Activated naive CD8-positive, alpha-beta T cell treated with anti-CD3 and anti-CD28 coated beads for 36 hours (primary cell): Measurements from ENCODE around the gene KRTAP5-5. TPM values are rescaled to one million over a fixed set of nuclear protein-coding genes. Genes with fewer than 3 reads are reported as not detected.
"Not testable (repeated sequence)": the region's sequence is repeated elsewhere in the genome, so short reads cannot be mapped to it uniquely, and the experiment has no call there.

ENCODE experiments used
- DNase-seq: peaks from one replicate; pipeline ENCODE4 v3.0.0; 2021
- H3K27ac Mint-ChIP-seq: one replicate; pipeline ENCODE4 v1.8.0; 2022; ENCODE audit warnings: mild to moderate bottlenecking, moderate library complexity, mixed read lengths
- H3K27me3 Mint-ChIP-seq: one replicate; pipeline ENCODE4 v1.8.0; 2022; ENCODE audit warnings: mild to moderate bottlenecking, mixed read lengths
- H3K36me3 Mint-ChIP-seq: one replicate; pipeline ENCODE4 v1.8.0; 2021; ENCODE audit warnings: mild to moderate bottlenecking, mixed read lengths
- H3K4me1 Mint-ChIP-seq: one replicate; pipeline ENCODE4 v1.8.0; 2021; ENCODE audit warnings: mixed read lengths
- H3K4me3 Mint-ChIP-seq: one replicate; pipeline ENCODE4 v1.8.0; 2022; ENCODE audit warnings: mild to moderate bottlenecking, moderate library complexity, mixed read lengths
- H3K9me3 Mint-ChIP-seq: one replicate; pipeline ENCODE4 v1.8.0; 2022; ENCODE audit warnings: mixed read lengths
- total RNA-seq, 2 experiments: library from RNA; stranded (reverse); gene quantifications; one replicate each; pipeline ENCODE4 v1.2.3, GENCODE V29; 2021

The KRTAP5-5 gene
- total RNA-seq, 2 experiments from 2014 or later: not detected

- H3K4me3 Mint-ChIP-seq: no peak overlapping the region
- no peaks in the 10 kb centered on the region for H3K9me3 Mint-ChIP-seq
- no peaks in the 10 kb centered on the region for H3K4me1 Mint-ChIP-seq
- no peaks in the 10 kb centered on the region for H3K36me3 Mint-ChIP-seq
- DNase-seq: no peak
- peaks cover 20% of the 10 kb centered on the region for H3K27me3 Mint-ChIP-seq
- no peak overlapping the region for H3K27ac Mint-ChIP-seq
Measured at GRCh38 chr11:1653541-1654387, 24.2 kb downstream of the KRTAP5-5 start.

GRCh38 chr11:1654388-1655167 is 25.0 kb downstream of the KRTAP5-5 start:
- no peak overlapping the region for H3K4me3 Mint-ChIP-seq
- DNase-seq: no peak
- peaks cover 1% of the 10 kb centered on the region for H3K4me1 Mint-ChIP-seq
- peaks cover 27% of the 10 kb centered on the region for H3K27me3 Mint-ChIP-seq
- H3K9me3 Mint-ChIP-seq: no peaks in the 10 kb centered on the region
- H3K27ac Mint-ChIP-seq: no peak overlapping the region
- H3K36me3 Mint-ChIP-seq: no peaks in the 10 kb centered on the region

GRCh38 chr11:1655168-1656060 is 25.8 kb downstream of the KRTAP5-5 start:
- Mint-ChIP-seq H3K4me3 (no peak overlapping the region), H3K9me3 (no peaks in the 10 kb centered on the region), H3K4me1 (peaks cover 1% of the 10 kb centered on the region), H3K27me3 (peaks cover 36% of the 10 kb centered on the region), H3K36me3 (no peaks in the 10 kb centered on the region), H3K27ac (no peak overlapping the region)
- DNase-seq: no peak

GRCh38 chr11:1656061-1656441 is 26.5 kb downstream of the KRTAP5-5 start:
- peaks cover 1% of the 10 kb centered on the region for H3K4me1 Mint-ChIP-seq
- no peak for DNase-seq
- H3K36me3 Mint-ChIP-seq: no peaks in the 10 kb centered on the region
- H3K9me3 Mint-ChIP-seq: no peaks in the 10 kb centered on the region
- no peak overlapping the region for H3K27ac Mint-ChIP-seq
- H3K27me3 Mint-ChIP-seq: peaks cover 38% of the 10 kb centered on the region
- no peak overlapping the region for H3K4me3 Mint-ChIP-seq

- H3K27ac Mint-ChIP-seq: no peak overlapping the region
- peaks cover 1% of the 10 kb centered on the region for H3K4me1 Mint-ChIP-seq
- no peaks in the 10 kb centered on the region for H3K9me3 Mint-ChIP-seq
- H3K27me3 Mint-ChIP-seq: peaks cover 38% of the 10 kb centered on the region
- no peak for DNase-seq
- H3K4me3 Mint-ChIP-seq: no peak overlapping the region
- no peaks in the 10 kb centered on the region for H3K36me3 Mint-ChIP-seq
Measured at GRCh38 chr11:1656670-1657069, 27.1 kb downstream of the KRTAP5-5 start.

- Mint-ChIP-seq H3K36me3 (no peaks in the 10 kb centered on the region), H3K4me1 (peaks cover 1% of the 10 kb centered on the region), H3K27me3 (peaks cover 36% of the 10 kb centered on the region), H3K27ac (no peak overlapping the region), H3K9me3 (no peaks in the 10 kb centered on the region), H3K4me3 (no peak overlapping the region)
- no peak for DNase-seq
Measured at GRCh38 chr11:1659506-1659905, 29.9 kb downstream of the KRTAP5-5 start.

GRCh38 chr11:1660111-1660867 is 30.7 kb downstream of the KRTAP5-5 start:
- peaks cover 31% of the 10 kb centered on the region for H3K27me3 Mint-ChIP-seq
- no peak overlapping the region for H3K4me3 Mint-ChIP-seq
- no peak overlapping the region for H3K27ac Mint-ChIP-seq
- peaks cover 1% of the 10 kb centered on the region for H3K4me1 Mint-ChIP-seq
- no peaks in the 10 kb centered on the region for H3K9me3 Mint-ChIP-seq
- no peaks in the 10 kb centered on the region for H3K36me3 Mint-ChIP-seq
- no peak for DNase-seq

- H3K4me3 Mint-ChIP-seq, DNase-seq, H3K9me3 Mint-ChIP-seq, H3K4me1 Mint-ChIP-seq, H3K36me3 Mint-ChIP-seq, H3K27ac Mint-ChIP-seq: not testable (repeated sequence)
- H3K27me3 Mint-ChIP-seq: peaks cover 31% of the 10 kb centered on the region
Measured at GRCh38 chr11:1661454-1662269, 32.1 kb downstream of the KRTAP5-5 start.

GRCh38 chr11:1662699-1663283 is 33.2 kb downstream of the KRTAP5-5 start:
- not testable (repeated sequence) for DNase-seq, H3K36me3 Mint-ChIP-seq, H3K4me3 Mint-ChIP-seq, H3K4me1 Mint-ChIP-seq, H3K27ac Mint-ChIP-seq, H3K9me3 Mint-ChIP-seq
- H3K27me3 Mint-ChIP-seq: peaks cover 36% of the 10 kb centered on the region

GRCh38 chr11:1665313-1665712 is 35.7 kb downstream of the KRTAP5-5 start:
- Mint-ChIP-seq H3K9me3 (no peaks in the 10 kb centered on the region), H3K27me3 (peaks cover 33% of the 10 kb centered on the region), H3K4me3 (no peak overlapping the region), H3K36me3 (no peaks in the 10 kb centered on the region), H3K4me1 (peaks cover 11% of the 10 kb centered on the region), H3K27ac (no peak overlapping the region)
- no peak for DNase-seq

GRCh38 chr11:1667121-1667850 is 37.7 kb downstream of the KRTAP5-5 start:
- no peaks in the 10 kb centered on the region for H3K36me3 Mint-ChIP-seq
- no peak for DNase-seq
- no peak overlapping the region for H3K4me3 Mint-ChIP-seq
- H3K9me3 Mint-ChIP-seq: no peaks in the 10 kb centered on the region
- H3K27me3 Mint-ChIP-seq: peaks cover 30% of the 10 kb centered on the region
- no peak overlapping the region for H3K27ac Mint-ChIP-seq
- H3K4me1 Mint-ChIP-seq: peaks cover 11% of the 10 kb centered on the region

- Mint-ChIP-seq H3K4me3 (no peak overlapping the region), H3K36me3 (no peaks in the 10 kb centered on the region), H3K27ac (no peak overlapping the region), H3K27me3 (peaks cover 24% of the 10 kb centered on the region), H3K4me1 (peaks cover 11% of the 10 kb centered on the region), H3K9me3 (no peaks in the 10 kb centered on the region)
- no peak for DNase-seq
Measured at GRCh38 chr11:1667906-1668305, 38.3 kb downstream of the KRTAP5-5 start.

- Mint-ChIP-seq H3K27ac (no peak overlapping the region), H3K4me3 (no peak overlapping the region), H3K4me1 (peaks cover 11% of the 10 kb centered on the region), H3K36me3 (no peaks in the 10 kb centered on the region), H3K27me3 (peaks cover 32% of the 10 kb centered on the region), H3K9me3 (no peaks in the 10 kb centered on the region)
- no peak for DNase-seq
Measured at GRCh38 chr11:1668911-1669473, 39.4 kb downstream of the KRTAP5-5 start.
